C1 segment of cervical spinal cord (tissue), 14 donors: ENCODE measurements around the gene TMEM209.
"Not testable (repeated sequence)": the region's sequence is repeated elsewhere in the genome, so short reads cannot be mapped to it uniquely, and the experiment has no call there.

ENCODE experiments used
- DNase-seq, 14 donors: peaks; one replicate each; lab custom pipeline; 2025; lab: John Stamatoyannopoulos, UW

TMEM209 gene

DNA sequence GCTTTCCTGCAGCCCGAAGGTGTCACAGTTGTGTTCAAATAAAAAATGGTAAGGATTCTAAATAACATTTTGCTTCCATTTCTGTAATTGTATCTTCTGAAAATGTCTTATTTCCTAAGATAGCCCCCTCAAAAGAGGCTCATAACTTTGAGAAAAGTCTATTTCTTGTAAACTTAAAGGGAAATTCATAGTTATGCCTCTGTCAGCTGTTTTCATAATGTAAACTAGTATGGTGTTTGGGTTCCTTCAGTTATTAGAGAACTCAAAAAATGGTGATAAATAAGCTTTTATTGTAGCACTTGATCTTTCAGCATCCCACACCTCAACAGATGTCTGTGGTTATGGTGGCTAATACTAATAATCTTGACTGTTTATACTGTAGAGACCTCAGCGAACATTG lies 77.8 kb downstream of the TMEM209 start:
- no peak for DNase-seq

DNA sequence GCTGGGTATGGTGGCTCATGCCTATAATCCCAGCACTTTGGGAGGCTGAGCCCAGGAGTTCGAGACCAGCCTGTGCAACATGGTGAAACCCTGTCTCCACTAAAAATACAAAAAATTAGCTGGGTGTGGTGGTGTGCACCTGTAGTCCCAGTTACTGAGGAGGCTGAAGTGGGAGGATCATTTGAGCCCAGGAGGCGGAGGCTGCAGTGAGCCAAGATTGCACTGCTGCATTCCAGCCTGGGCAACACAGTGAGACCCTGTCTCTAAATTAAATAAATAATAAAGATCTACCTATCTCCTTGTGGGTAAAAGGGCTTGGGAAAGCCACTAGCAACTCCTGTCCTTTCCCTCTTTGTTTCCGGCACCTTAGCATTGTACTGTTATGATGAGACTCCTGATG lies 78.4 kb downstream of the TMEM209 start:
- not testable (repeated sequence) for DNase-seq

GRCh38 chr7:130124711-130125110 lies 80.5 kb downstream of the TMEM209 start:
- no peak for DNase-seq

GRCh38 chr7:130123501-130123900 lies 81.7 kb downstream of the TMEM209 start:
- no peak for DNase-seq

DNA sequence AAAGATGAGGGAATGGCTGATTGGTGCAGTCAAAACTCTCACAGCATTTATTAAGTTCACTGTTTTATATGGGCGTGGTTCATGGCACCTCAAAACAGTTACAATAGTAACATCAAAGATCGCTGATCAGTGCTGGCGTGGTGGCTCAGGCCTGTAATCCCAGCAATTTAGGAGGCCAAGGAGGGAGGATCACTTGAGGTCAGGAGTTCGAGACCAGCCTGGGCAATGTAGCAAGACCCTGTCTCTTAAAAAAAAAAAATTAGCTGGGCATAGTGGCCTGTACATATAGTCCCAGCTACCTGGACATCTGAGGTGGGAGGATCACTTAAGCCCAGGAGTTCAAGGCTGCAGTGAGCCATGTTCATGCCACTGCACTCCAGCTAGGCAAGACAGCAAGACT lies 86.4 kb downstream of the TMEM209 start:
- DNase-seq, result no peak

DNA sequence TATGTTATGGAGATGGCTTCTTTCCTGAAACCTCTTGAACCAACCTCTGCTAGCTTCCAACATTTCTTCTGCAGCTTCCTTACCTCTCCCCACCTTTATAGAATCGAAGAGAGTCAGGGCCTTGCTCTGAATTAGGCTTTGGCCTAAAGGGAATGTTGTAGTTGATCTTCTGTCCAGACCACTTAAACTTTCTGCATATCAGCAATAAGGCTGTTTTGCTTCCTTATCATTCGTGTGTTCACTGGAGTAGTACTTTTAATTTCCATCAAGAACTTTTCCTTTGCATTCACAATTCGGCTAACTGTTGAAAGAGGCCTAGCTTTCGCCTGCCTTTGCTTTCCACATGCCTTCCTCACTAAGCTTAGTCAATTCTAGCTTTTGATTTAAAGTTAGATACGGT lies 86.9 kb downstream of the TMEM209 start:
- no peak for DNase-seq

DNA sequence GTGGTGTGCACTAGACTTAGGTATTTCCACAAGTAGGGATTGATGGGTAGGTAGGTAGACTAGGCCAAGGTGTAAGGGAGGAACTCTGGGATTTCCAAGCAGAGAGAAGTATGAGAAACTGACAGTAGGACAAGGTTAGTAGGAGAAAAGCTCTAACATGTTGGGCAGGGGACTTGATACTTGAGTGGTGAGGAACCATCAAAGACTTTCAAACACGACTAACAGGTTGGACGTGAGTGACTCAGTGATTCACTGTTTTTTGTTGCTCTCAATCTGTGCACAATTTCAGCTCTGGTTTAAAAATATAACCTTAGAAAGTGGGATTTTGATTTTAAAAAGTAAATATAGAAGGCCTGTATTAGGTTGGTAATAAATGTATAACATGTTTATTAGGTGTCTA lies 90.4 kb downstream of the TMEM209 start:
- DNase-seq, result no peak
